Measurements from ENCODE around the gene PCSK4.

GRCh38 chr19:1505991-1506881, 16.1 kb upstream of the PCSK4 start:
- TF ChIP-seq CEBPB (IDR thresholded peaks at IDR 0.05; ENCODE audit: low read depth, low read length) (no peak), CTCF (conservative IDR thresholded peaks at IDR 0.05; ENCODE audit: low read depth, low read length) (no peak), RFX5 (IDR thresholded peaks at IDR 0.05; ENCODE audit: low read depth, low read length) (no peak), POLR2A (IDR thresholded peaks at IDR 0.05; ENCODE audit: low read depth, low read length) (no peak), ELK1 (IDR thresholded peaks at IDR 0.05; ENCODE audit: borderline replicate concordance, low read depth, low read length) (no peak), MXI1 (IDR thresholded peaks at IDR 0.05; ENCODE audit: borderline replicate concordance, low read depth, low read length) (no peak), RAD21 (IDR thresholded peaks at IDR 0.05; ENCODE audit: low read length) (no peak), BHLHE40 (IDR thresholded peaks at IDR 0.05; ENCODE audit: low read depth, low read length) (no peak), NFE2L2 (IDR thresholded peaks at IDR 0.05; ENCODE audit: low read depth, low read length) (no peak), MAFK (IDR thresholded peaks at IDR 0.05; ENCODE audit: low read depth, low read length) (no peak), RCOR1 (IDR thresholded peaks at IDR 0.05; ENCODE audit: insufficient replicate concordance, low read length) (no peak)

Measured in IMR-90 (cell line).